Fibroblast of upper back skin (primary cell): ENCODE data around the gene RNF207.

ENCODE experiments used
- DNase-seq: peaks from one replicate; pipeline ENCODE4 v3.0.0-alpha.2; 2013

Gene RNF207, protein sequence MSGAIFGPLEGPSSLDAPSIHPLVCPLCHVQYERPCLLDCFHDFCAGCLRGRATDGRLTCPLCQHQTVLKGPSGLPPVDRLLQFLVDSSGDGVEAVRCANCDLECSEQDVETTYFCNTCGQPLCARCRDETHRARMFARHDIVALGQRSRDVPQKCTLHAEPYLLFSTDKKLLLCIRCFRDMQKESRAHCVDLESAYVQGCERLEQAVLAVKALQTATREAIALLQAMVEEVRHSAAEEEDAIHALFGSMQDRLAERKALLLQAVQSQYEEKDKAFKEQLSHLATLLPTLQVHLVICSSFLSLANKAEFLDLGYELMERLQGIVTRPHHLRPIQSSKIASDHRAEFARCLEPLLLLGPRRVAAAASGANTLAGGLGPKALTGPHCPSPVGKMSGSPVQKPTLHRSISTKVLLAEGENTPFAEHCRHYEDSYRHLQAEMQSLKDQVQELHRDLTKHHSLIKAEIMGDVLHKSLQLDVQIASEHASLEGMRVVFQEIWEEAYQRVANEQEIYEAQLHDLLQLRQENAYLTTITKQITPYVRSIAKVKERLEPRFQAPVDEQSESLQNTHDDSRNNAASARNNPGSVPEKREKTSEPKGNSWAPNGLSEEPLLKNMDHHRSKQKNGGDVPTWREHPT

GRCh38 chr1:6205849-6206519, at the start of gene RNF207:
Gene RNF207, plus strand, starts transcription at chr1:6206119. Its CDS starts 417 bp downstream, at chr1:6206536.
- peak; percentile 63 for DNase-seq

DNA sequence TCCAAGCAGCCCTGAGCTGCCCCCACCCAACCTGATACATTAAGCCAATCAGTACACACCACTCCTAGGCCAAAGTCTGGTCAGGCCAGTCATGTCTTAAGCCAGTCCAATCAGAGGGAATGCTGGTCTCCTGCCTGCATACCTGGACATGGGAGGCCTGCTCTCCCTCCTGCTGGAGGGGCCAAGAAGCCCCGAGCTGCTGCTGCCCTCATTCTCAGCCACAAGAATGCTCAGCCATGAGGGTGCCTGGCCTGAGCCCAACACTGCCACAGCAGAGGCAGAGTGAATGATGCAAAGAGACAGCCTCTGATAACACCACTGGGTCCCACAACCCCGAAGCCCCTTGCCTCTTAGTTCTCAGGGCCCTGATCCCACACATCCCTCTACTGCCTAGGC, 48.8 kb upstream of the RNF207 start:
- peak; percentile 17 for DNase-seq

DNA sequence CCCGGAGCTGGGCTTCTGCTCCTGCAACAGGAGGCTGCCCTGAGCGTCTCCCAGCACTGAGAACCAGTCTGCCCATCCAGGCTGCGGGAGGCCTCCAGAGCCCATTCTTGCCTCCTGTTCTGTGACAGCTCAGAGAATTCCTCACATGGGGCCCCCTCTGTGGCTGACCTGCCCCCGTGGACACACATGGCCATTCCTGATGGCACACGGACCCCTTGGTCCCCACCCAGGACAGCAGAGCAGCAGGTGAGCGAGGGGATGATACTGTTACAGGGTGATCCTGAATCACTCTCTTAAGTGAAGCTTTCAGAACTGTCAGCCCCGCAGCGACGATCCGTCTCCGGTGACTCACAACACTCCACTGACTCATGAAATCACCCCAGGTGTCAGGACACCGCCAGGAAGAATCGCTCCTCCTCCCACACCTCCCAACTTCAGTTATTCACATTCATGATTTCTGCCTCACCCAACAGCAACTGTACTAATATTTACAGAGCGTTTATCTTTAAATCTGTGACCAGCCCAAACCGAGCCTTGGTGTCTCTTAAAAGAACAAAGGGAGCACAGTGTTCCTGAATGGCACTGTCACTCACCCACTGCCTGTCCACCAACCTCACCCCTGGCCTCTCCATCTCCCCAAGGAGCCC, 48.3 kb upstream of the RNF207 start:
- peak; percentile 21 for DNase-seq

GRCh38 chr1:6158181-6158580, 47.7 kb upstream of the RNF207 start:
- DNase-seq, result no peak

GRCh38 chr1:6162341-6162740, 43.6 kb upstream of the RNF207 start:
- DNase-seq, result no peak

GRCh38 chr1:6162773-6163172, 43.1 kb upstream of the RNF207 start:
- no peak for DNase-seq

- no peak for DNase-seq
Observed at GRCh38 chr1:6163191-6163972, 42.5 kb upstream of the RNF207 start.

DNA sequence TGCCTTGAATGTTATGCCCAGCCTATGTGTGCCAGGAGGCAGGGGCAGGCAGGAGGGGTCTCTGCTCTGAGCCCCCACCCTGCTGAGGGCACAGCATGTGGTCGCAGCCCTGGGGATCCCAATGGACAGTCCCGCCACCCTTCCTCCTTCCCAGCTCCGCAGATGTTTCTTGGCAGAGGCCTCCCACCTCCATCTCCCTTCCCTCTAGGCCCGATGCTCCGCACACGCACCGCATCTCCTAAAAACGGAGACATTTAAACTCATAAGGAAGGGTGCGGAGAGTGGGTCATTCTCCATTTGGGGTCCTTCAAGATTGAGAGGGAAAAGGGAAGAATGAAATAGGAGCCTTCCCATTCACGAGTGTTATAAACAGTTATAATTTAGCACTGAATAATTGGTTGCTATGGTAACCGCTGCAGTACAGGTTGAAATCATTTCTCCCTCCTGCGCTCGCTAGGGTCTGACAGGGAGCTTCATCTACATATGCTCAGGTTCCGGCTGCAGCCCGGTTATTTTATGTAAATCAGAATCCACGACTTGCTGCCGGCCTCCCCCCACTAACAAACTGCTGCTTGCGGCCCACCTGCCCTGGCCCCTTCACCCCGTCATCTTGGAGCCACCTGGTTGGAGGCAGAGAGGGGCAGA, 41.8 kb upstream of the RNF207 start:
- DNase-seq, result no peak

- no peak for DNase-seq
Observed at GRCh38 chr1:6165027-6165426, 40.9 kb upstream of the RNF207 start.

GRCh38 chr1:6165441-6165985, 40.4 kb upstream of the RNF207 start:
- DNase-seq, result no peak

DNA sequence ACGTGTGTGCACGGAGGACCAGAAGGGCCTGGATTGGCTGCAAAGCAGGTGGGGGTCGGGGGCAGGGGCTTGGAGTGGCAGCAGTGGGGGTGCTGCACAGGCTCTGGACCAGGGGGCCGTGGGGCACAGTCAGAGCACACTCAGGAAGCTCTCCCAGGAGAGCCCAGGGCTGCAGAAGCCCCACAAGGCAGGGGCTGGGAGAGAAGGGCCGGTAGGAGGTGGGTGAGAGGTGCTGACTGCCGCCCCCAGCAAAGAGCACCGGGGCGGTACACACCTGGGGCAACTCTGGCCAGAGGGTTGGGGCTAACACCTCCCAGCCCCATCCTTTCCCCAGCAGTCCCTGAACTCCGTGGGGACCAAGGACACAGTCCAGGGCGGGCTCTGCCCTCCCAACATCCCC, 39.7 kb upstream of the RNF207 start:
- no peak for DNase-seq

- no peak for DNase-seq
Observed at GRCh38 chr1:6166655-6167390, 39.1 kb upstream of the RNF207 start.

GRCh38 chr1:6167391-6168303, 38.3 kb upstream of the RNF207 start:
- no peak for DNase-seq

GRCh38 chr1:6168947-6169586, 36.9 kb upstream of the RNF207 start:
- no peak for DNase-seq

DNA sequence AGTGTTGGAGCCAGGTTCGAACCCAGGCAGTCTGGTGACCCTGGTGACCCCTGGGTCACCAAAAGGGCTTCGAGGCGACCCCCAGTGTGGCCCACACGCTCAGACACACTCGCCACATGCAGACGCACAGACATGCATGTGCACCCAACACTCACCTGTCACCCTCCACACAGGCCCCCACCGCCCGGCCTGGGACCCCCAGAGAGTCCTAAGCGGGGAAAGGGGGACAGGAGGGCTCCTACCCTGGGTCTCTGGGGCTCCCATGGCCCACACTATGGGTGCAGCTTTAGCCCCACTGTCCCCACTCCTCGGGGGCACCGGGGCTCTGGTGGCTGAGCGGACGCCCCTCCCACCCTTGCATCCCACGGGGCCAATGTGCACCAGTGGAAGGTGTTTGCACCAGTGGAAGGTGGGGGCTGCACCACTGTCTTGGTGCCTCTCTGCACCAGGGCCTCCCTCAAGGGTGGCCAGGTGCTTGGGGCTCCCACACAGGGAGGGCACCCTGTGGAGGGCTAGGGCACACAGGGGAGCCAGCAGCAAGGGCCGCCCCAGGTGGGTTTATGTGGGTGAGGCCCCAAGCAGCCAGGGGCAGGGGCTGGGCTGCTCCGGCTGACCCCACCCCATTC, 35.7 kb upstream of the RNF207 start:
- no peak for DNase-seq

GRCh38 chr1:6170742-6171201, 35.1 kb upstream of the RNF207 start:
- no peak for DNase-seq

- DNase-seq, result no peak
Observed at GRCh38 chr1:6171548-6172124, 34.3 kb upstream of the RNF207 start.

DNA sequence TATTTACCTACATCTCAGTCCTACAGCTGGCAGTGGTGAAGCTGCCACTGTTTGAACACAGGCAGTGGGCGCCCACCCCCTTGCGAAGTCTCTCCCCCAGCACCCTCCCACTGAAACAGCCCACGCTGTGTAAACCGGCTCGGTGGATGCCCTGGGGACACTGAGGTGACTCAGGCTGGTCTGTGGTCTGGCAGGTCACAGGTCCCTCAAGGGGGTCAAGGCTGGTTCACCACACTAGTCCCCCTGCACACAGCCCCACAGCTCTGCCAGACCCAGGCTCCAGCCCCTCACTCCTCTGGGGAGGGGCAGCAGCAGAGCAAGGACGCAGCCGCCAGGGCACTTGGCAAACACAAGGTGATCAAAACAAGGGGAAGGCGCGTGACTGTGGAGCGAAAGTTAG, 33.4 kb upstream of the RNF207 start:
- DNase-seq, result no peak
